SW480 (cell line): ENCODE results near the gene TEX19.

Source experiments
- DNase-seq: peaks from one replicate; pipeline ENCODE4 v3.0.0-alpha.2; 2016; ENCODE audit warnings: low spot score

TEX19 gene

GRCh38 chr17:82358465-82359350, at the start of gene TEX19:
Gene TEX19 (plus strand): TSS chr17:82359247. CDS start chr17:82362151, 2,904 bp downstream.
- DNase-seq, result peak; percentile 50

DNA sequence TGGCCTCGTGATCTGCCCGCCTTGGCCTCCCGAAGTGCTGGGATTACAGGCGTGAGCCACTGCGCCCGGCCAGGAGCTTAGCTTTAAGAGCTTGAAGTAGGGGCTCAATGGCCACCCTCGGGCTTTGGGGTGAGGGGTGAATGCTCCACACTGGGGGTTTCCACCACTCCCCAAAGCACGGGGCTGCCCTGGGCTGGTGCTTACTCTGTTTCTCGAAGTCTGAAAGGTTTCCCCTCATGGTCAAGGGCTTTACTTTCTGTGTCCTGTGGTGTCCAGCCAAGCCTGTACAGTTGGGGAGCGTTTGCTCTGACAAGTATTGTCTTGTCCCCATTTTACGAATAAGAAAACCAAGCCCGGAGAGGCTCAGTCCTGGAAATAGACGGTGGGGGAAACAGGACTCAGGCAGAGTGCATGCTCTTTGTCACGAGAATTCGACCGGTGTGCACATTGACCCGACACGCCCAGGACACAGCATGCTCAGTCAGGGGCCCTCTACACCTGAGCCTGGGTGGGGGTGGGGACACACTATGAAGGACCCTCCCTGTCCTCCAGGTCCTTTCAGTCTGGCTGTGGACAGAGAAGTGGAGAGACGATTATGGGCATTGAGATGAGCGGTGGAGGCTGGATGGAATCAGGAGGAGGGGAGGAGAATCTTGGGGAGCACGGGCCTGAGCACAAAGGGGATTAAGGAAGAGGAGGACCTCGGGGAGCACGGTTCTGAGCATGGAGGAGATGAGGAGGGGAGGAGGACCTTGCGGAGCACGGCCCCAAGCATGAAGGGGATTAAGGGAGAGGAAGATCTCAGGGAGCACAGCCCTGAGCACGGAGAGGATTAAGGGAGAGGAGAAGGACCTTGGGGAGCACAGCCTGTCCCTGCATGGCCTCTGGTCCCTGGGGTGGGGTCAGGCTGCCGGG, 49.1 kb upstream of the TEX19 start:
- no peak for DNase-seq

DNA sequence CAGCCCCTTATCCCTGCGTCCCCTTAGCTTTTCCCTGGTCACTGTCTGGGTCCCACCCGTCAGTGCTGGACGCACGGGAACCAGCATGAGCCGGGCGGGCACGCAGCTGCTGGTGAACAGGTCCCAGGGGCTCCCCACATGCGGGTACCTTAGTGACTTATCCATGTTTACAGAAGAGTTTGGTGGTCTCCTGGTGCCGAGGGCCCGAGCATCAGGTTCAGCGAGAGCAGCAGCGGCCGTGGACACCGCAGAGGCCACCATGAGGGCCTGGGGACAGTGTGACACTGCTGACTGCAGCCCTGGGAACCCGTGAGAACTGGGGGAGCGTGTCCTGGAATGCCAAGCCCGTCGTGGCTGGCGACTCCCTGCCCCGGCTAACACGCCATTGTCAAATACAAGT, 48.2 kb upstream of the TEX19 start:
- DNase-seq, result no peak

GRCh38 chr17:82311971-82312370, 47.1 kb upstream of the TEX19 start:
- no peak for DNase-seq

DNA sequence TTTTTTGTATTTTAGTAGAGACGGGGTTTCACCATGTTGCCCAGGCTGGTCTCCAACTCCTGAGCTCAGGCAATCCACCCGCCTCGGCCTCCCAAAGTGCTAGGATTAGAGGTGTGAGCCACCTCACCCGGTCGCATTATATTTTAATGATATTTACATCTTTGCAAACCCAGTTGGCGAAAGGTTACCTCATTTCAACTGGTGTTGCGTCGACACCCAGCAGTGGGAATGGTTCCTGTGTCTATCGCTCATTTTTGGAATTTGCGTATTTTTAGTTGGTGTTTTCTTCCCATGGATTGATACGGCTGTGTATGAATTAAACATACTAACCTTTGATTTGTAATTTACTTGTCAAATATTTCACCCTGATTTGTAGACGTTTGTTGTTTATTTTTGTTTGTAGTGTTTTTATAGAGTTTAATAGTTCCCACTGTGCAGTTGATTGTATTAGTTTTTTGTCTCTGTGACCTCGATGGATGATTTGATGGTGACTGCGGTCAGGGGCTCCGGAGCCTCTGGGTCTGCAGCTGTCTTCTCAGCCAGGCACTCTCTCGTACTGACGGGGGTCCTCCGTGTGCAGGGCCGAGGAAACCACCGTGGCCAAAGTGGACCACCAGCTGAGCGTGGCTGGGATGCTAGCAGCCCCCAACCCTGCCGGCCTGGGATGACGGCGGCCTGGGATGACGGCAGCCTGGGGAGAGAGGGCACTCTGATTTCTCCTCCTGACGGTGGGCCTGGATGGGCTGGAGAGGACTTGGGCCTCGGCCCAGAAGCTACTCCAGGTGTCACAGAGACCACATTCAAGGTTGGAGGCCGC, 45.6 kb upstream of the TEX19 start:
- no peak for DNase-seq

DNA sequence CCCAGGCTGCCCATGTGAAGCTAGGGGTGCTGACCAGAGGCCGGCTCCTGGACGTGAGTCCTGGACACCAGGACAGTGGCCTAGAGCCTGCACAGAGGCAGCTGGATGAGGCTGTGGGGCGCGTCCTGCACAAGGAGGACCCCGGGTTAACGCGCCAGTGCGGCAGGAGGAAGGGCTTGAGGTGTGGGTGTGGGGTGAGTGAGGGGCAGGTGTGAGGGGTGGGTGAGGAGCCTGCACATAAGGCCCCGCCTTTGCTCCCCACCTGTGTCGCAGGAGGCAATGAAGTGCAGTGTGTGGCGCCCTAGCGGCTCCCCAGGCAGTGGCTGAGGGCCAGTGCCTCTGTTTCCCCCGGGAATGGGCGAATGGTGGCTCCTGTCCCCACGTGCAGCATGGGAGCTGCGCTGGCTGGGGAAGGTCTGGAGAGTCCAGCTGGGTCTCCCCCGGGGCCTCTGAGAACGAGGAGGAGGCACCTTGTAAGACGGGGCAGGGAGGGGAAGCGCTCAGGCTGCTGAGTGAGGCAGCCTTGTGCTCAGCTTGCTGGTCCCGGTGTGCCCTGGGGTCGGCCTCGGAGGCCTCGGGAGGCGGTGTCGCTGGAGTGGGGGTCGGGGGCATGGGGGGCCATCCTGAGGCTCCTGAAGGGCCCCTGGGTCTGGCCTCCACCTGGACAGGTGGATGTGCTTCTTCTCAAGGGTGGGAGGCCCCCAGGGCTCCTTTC, 44.9 kb upstream of the TEX19 start:
- DNase-seq, result no peak

DNA sequence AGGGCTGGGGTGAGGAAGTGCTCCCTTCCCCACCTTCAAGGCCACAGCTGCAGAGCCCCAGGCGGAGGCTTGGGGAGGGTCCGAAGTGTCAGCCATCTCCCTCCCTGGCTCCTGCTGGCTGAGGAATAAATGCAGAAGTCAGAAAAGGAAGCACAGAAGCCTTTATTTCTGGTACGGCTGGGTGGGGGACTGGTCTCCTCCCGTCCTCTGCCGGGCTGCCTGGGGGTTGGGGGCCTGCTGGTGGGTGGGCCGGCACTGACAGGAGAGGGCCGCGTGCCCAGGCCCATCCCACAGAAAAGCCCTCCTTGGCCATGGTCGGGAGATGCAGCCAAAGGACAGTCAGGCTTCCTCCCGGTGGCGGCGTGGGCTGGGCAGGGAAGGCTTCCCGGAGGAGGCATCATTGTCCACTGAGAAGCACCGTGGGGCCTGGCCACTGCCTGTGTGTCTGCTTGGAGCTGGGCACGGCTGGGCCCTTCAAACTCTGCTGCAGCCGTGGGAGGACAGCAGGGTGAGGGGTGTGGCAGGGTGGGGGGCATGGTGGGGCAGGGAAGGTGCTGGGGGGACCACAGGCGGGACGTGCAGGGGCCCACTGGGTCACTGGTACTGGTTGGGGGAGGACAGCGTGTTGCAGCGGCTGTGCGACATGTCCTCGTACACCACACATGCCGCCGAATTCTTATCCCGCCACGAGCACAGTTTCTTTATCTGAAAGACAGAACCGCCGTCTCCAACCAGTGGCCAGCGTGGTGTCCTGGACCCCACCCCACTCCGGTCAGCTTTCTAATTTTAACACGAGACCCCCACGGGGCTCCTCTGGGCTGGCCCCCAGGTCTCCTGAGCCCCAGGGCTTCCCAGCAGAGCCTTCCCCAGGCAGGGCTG, 44.1 kb upstream of the TEX19 start:
- no peak for DNase-seq

- no peak for DNase-seq
Observed at GRCh38 chr17:82315703-82316358, 43.2 kb upstream of the TEX19 start.

DNA sequence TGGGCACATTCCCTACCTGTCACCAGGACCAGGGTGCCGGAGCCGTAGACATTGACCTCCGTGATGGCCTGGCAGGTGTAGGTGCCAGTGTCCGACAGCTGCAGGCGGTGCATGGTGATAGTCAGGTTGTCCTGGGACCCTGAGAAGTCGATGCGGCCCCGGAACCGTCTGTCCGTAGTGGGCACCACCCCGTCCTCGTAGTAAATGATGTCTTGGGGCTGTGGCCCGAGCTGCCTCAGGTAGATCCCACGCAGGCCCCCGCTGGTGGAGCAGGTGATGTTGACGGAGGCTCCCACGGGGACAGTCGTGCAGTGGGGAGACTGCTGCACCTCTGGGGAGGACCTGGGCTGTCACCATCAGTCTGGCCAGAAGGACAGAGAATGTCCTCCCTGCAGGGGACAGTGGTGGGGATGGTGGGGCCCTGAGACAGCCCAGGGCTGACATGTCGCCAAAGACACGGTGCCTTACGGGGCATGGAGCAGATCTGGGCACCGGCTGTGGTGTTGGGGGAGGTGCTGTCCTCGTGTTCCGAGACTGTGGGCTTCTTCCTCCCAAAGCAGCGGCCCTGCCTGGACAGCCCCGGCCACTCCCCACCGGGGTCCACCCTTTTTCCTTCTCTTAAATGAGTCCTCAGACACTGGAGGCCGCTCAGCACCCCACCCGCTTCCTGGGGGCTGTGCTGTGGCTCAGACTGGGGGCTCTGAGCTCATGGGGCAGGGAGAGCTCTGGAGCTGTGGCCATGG, 42.2 kb upstream of the TEX19 start:
- no peak for DNase-seq

GRCh38 chr17:82317394-82318168, 41.5 kb upstream of the TEX19 start, which contains the start of gene CD7:
Gene CD7 (minus strand): TSS chr17:82317608. CDS start chr17:82317495, 113 bp downstream.
- no peak for DNase-seq

- no peak for DNase-seq
Observed at GRCh38 chr17:82318169-82318498, 40.9 kb upstream of the TEX19 start.

GRCh38 chr17:82318772-82319606, 40.1 kb upstream of the TEX19 start:
- DNase-seq, result no peak

- no peak for DNase-seq
Observed at GRCh38 chr17:82319619-82320062, 39.4 kb upstream of the TEX19 start.

GRCh38 chr17:82320140-82320840, 38.8 kb upstream of the TEX19 start:
- DNase-seq, result no peak

- no peak for DNase-seq
Observed at GRCh38 chr17:82320956-82321927, 37.8 kb upstream of the TEX19 start.
